Duodenal mucosa (tissue), 2 donors: ENCODE data around the gene MCCC1.
"Not testable (repeated sequence)": the region's sequence is repeated elsewhere in the genome, so short reads cannot be mapped to it uniquely, and the experiment has no call there.

Experiments
- H3K27ac ChIP-seq: one replicate; pipeline ENCODE4 v1.7.0; 2013; ENCODE audit warnings: low read depth, low read length
- H3K27me3 ChIP-seq, 2 donors: one replicate each; pipeline ENCODE4 v1.7.0; 2013; ENCODE audit warnings: low read length in 2 of 2, control low read depth in 1 of 2; ENCODE audit not compliant: insufficient read depth in 2 of 2, control insufficient read depth in 1 of 2
- H3K36me3 ChIP-seq, 2 donors: one replicate each; pipeline ENCODE4 v1.7.0; 2013; ENCODE audit warnings: low read length in 2 of 2, control low read depth in 1 of 2; ENCODE audit not compliant: insufficient read depth in 2 of 2, control insufficient read depth in 1 of 2
- H3K4me1 ChIP-seq, 2 donors: one replicate each; pipeline ENCODE4 v1.7.0; 2013; ENCODE audit warnings: low read length in 2 of 2, control low read depth in 1 of 2; ENCODE audit not compliant: insufficient read depth in 2 of 2, control insufficient read depth in 1 of 2
- H3K4me3 ChIP-seq, 2 donors: one replicate each; pipeline ENCODE4 v1.7.0; 2013; ENCODE audit warnings: low read length in 2 of 2, low read depth in 1 of 2
- H3K9ac ChIP-seq, 2 donors: one replicate each; pipeline ENCODE4 v1.7.0; 2013; ENCODE audit warnings: low read length in 2 of 2, low read depth in 1 of 2
- H3K9me3 ChIP-seq, 2 donors: one replicate each; pipeline ENCODE4 v1.7.0; 2013; ENCODE audit warnings: low read length in 2 of 2, control low read depth in 1 of 2; ENCODE audit not compliant: control insufficient read depth in 1 of 2

MCCC1 gene

DNA sequence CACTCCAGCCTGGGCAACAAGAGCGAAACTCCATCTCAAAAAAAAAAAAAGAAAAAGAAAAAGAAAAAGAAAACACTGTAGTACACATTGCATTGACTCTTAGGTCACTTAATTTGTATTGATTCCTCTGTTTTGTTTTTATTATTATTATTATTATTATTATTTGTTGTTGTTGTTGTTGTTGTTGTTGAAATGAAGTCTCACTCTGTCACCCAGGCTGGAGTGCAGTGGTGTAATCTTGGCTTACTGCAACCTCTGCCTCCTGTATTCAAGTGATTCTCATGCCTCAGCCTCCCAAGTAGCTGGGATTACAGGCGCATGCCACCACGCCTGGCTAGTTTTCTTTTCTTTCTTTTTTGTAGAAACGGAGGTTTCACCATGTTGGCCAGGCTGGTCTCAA is 8.1 kb upstream of the MCCC1 start:
- not testable (repeated sequence) for H3K9me3 ChIP-seq, H3K36me3 ChIP-seq, H3K27ac ChIP-seq, H3K4me3 ChIP-seq, H3K4me1 ChIP-seq, H3K27me3 ChIP-seq
- H3K9ac ChIP-seq = peak overlapping the region in 1 of 2 donors; percentile 2

DNA sequence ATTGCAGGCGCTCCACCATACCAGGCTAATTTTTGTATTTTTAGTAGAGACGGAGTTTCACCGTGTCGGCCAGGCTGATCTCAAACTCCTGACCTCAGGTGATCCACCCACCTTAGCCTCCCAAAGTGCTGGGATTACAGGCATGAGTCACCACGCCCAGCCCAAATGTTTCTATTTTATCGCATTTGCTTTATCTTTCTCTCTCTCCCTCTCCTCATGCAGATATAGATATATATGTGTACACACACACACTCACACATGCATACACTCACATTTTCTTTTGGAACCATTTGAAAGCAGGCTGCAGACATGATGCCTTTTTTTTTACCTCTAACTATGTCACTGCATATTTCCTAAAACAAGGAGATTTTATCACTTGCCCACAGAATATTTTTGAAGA is 7.3 kb upstream of the MCCC1 start:
- no peaks in the 10 kb centered on the region for H3K4me1 ChIP-seq
- H3K36me3 ChIP-seq = no peaks in the 10 kb centered on the region
- no peaks in the 10 kb centered on the region for H3K9me3 ChIP-seq
- no peaks in the 10 kb centered on the region for H3K27me3 ChIP-seq
- no peak overlapping the region for H3K9ac ChIP-seq
- H3K4me3 ChIP-seq = no peak overlapping the region
- H3K27ac ChIP-seq = no peak overlapping the region

DNA sequence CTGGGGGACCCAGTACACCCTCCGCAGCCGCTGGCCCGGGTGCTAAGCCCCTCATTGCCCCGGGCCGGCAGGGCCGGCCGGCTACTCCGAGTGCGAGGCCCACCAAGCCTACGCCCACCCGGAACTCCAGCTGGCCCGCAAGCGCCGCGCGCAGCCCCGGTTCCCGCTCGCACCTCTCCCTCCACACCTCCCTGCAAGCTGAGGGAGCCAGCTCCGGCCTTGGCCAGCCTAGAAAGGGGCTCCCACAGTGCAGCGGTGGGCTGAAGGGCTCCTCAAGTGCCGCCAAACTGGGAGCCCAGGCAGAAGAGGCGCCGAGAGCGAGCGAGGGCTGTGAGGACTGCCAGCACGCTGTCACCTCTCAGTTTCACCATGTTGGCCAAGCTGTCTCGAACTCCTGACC is 4.7 kb upstream of the MCCC1 start:
- not testable (repeated sequence) for H3K4me3 ChIP-seq, H3K9me3 ChIP-seq, H3K27ac ChIP-seq, H3K27me3 ChIP-seq, H3K9ac ChIP-seq, H3K36me3 ChIP-seq, H3K4me1 ChIP-seq

DNA sequence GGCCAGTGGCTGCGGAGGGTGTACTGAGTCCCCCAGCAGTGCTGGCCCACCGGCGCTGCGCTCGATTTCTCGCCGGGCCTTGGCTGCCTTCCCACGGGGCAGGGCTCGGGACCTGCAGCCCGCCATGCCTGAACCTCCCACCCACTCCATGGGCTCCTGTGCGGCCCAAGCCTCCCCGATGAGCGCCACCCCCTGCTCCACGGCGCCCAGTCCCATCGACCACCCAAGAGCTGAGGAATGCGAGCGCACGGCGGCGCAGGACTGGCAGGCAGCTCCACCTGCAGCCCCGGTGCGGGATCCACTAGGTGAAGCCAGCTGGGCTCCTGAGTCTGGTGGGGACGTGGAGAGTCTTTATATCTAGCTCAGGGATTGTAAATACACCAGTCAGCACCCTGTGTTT is 1.7 kb upstream of the MCCC1 start:
- H3K27me3 ChIP-seq, H3K27ac ChIP-seq, H3K9ac ChIP-seq, H3K36me3 ChIP-seq, H3K4me3 ChIP-seq, H3K9me3 ChIP-seq: not testable (repeated sequence)
- H3K4me1 ChIP-seq = peaks cover 8 to 12% of the 10 kb centered on the region in 2 donors

DNA sequence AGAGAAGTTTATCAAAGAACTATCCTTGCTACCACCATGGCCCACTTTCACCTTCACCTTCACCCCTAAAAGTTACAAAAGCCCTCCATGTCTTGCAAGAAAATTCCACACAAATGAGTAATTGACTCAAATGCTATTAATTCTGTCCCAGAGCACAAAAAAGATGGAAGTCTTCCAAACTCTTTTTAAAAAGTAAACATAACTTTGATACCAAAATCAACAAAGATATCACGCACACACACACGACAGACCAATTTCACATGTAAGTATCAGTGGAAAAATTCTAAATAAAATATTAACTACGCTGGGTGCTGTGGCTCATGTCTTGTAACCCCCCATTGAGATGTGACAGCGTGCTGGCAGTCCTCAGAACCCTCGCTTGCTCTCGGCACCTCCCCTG is 1.1 kb upstream of the MCCC1 start:
- H3K27ac ChIP-seq = no peak overlapping the region

DNA sequence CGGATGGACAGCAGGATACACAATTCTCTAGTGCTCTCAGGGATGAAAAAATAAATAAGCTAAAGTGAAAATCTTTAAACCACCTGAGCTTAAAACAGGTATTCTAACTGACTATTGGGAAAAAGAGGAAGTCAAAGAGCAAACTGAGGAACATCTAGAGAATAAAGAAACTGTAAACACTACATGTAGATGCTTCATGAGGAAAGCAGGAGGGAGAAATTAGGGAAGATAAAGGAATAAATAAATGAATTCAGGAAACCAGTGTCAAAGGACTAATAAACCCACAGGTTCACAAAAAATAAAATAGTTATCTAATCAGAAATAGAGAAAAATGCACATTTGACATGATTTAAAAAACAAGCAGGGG is 525 bp upstream of the MCCC1 start:
- H3K9me3 ChIP-seq = no peaks in the 10 kb centered on the region
- peak overlapping the region; percentile 12 to 73 for H3K9ac ChIP-seq
- peaks cover 0 to 4% of the 10 kb centered on the region in 2 donors for H3K36me3 ChIP-seq
- peaks cover 8 to 12% of the 10 kb centered on the region in 2 donors for H3K4me1 ChIP-seq
- no peaks in the 10 kb centered on the region for H3K27me3 ChIP-seq
- peak overlapping the region; percentile 40 for H3K27ac ChIP-seq
- peak overlapping the region; percentile 88 to 99 for H3K4me3 ChIP-seq

More for the DNA sequence above, 1.1 kb upstream of the MCCC1 start:
- peaks cover 8 to 12% of the 10 kb centered on the region in 2 donors for H3K4me1 ChIP-seq
- H3K27me3 ChIP-seq = no peaks in the 10 kb centered on the region
- no peak overlapping the region for H3K4me3 ChIP-seq
- peaks cover 0 to 4% of the 10 kb centered on the region in 2 donors for H3K36me3 ChIP-seq
- no peaks in the 10 kb centered on the region for H3K9me3 ChIP-seq
- no peak overlapping the region for H3K9ac ChIP-seq

DNA sequence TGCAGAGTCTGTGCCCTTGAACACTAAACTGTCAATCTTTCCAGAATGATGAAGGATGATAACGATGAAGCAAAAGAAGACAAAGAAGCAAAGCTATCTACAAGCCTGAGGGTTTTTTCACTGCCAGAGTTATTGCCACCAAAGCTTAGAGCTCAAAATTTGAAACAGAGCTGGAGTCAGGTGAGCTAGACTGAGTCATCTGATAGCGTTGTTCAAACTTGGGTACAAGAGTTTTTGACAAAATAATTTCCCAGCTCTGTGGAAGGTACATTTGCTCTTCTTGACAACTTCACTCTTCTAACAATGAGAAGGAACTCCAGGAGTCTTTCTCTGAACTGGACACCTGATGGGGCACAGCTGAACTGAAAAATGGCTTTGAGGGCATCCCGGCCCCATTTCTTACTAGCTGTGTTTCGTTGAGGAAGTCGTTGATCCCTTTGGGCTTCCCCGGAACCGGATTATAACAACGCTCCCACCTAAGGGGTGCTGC is 715 bp downstream of the MCCC1 start:
- Histone ChIP-seq H3K9ac (peak overlapping the region; percentile 73 to 97), H3K27ac (peak overlapping the region; percentile 76), H3K36me3 (peaks cover 0 to 4% of the 10 kb centered on the region in 2 donors), H3K4me3 (peak overlapping the region; percentile 88 to 99), H3K4me1 (peaks cover 8 to 12% of the 10 kb centered on the region in 2 donors), H3K27me3 (no peaks in the 10 kb centered on the region), H3K9me3 (no peaks in the 10 kb centered on the region)

DNA sequence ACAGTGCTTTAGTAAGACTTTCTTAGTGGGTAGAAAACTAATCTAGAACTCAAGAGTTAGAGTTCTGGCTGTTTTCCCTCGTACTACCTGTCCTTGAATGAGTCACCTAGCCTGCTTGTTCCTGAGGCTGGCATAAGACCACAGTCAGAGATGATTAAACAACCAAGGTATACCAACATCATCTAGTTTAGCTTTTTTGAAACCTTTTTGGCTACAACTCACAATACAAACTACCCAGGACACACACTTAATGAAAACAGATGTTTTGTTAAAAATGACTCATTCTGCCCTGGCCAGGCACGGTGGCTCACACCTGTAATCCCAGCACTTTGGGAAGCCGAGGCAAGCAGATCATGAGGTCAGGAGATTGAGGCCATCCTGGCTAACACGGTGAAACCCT is 4.6 kb downstream of the MCCC1 start:
- no peaks in the 10 kb centered on the region for H3K9me3 ChIP-seq
- peaks cover 20 to 32% of the 10 kb centered on the region in 2 donors for H3K36me3 ChIP-seq
- H3K4me1 ChIP-seq = peaks cover 8 to 9% of the 10 kb centered on the region in 2 donors
- no peaks in the 10 kb centered on the region for H3K27me3 ChIP-seq
- no peak overlapping the region for H3K27ac ChIP-seq
- no peak overlapping the region for H3K4me3 ChIP-seq
- no peak overlapping the region for H3K9ac ChIP-seq

DNA sequence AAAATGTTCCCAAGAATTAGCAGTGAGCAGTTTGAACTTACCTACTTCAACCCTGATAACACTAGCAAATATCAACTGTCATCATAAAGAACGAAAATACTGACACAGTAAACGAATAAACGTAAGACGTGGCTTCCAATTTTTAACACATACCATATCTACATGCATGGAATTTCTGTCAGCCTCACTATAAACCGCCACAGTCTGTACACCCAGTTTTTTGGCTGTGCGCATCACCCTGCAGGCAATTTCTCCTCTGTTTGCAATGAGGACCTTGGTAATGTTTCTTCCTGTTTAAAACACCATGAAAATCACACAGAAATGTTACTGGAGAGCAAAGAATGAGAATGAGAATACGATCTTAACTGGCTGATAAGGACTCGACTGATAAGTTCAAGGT is 7.0 kb downstream of the MCCC1 start:
- H3K4me3 ChIP-seq = no peak overlapping the region
- H3K36me3 ChIP-seq = peaks cover 20 to 42% of the 10 kb centered on the region in 2 donors
- H3K9me3 ChIP-seq = no peaks in the 10 kb centered on the region
- no peaks in the 10 kb centered on the region for H3K4me1 ChIP-seq
- no peak overlapping the region for H3K9ac ChIP-seq
- no peak overlapping the region for H3K27ac ChIP-seq
- no peaks in the 10 kb centered on the region for H3K27me3 ChIP-seq

DNA sequence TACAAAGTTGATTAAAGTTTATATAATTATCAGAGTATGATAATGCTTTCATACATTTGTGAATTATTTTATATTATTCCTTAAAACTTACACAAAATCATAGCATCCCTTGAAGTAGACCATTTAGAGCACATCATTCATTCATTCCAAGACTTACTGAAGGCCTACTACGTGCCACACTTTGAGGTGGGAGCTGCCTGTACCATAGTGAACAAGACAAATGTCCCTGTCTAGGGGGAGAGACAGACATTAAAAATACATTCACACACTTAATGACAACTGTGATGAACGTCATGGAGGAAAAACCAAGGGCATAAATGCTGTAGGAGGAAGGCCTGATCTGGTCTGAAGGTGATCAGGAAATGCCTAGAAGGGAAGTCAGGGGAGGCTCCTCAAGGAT is 12.1 kb downstream of the MCCC1 start:
- Histone ChIP-seq H3K36me3 (peaks cover 23 to 60% of the 10 kb centered on the region in 2 donors), H3K27me3 (no peaks in the 10 kb centered on the region), H3K9ac (no peak overlapping the region), H3K4me1 (no peaks in the 10 kb centered on the region), H3K4me3 (no peak overlapping the region), H3K9me3 (no peaks in the 10 kb centered on the region), H3K27ac (no peak overlapping the region)
